Liver (tissue), 3 donors: Measurements from ENCODE around the gene GNB1.

Source experiments
- FOXA1 ChIP-seq: IDR thresholded peaks from 2 replicates; pipeline ENCODE4 v1.6.1; 2016; ENCODE audit warnings: antibody characterized with exemption
- GABPA ChIP-seq, 2 donors: IDR thresholded peaks in 1 of 2; conservative IDR thresholded peaks in 1 of 2; 2 replicates each; pipeline ENCODE4 v1.6.1; 2016; ENCODE audit warnings: antibody characterized with exemption in 2 of 2, mild to moderate bottlenecking in 1 of 2, moderate library complexity in 1 of 2
- RAD21 ChIP-seq, 2 donors: IDR thresholded peaks; 2 replicates each; pipeline ENCODE4 v1.6.1; 2016; ENCODE audit warnings: antibody characterized with exemption in 2 of 2, mild to moderate bottlenecking in 2 of 2
- ZBTB33 ChIP-seq: IDR thresholded peaks from 2 replicates; pipeline ENCODE4 v1.6.1; 2016; ENCODE audit warnings: antibody characterized with exemption
- TF ChIP-seq, protein P1 (sequence below): fragments of 150-350 bp; IDR thresholded peaks from 2 replicates; pipeline ENCODE4 v1.5.1; 2017; ENCODE audit warnings: improper control_type of control experiment, low read depth, low read length; ENCODE audit not compliant: missing input control
- donor health status: healthy.
- donor health status: healthy.

- TF ChIP-seq, protein P1, sequence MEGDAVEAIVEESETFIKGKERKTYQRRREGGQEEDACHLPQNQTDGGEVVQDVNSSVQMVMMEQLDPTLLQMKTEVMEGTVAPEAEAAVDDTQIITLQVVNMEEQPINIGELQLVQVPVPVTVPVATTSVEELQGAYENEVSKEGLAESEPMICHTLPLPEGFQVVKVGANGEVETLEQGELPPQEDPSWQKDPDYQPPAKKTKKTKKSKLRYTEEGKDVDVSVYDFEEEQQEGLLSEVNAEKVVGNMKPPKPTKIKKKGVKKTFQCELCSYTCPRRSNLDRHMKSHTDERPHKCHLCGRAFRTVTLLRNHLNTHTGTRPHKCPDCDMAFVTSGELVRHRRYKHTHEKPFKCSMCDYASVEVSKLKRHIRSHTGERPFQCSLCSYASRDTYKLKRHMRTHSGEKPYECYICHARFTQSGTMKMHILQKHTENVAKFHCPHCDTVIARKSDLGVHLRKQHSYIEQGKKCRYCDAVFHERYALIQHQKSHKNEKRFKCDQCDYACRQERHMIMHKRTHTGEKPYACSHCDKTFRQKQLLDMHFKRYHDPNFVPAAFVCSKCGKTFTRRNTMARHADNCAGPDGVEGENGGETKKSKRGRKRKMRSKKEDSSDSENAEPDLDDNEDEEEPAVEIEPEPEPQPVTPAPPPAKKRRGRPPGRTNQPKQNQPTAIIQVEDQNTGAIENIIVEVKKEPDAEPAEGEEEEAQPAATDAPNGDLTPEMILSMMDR = no peak
- TF ChIP-seq ZBTB33 = no peak
- no peak for TF ChIP-seq FOXA1
- no peak for TF ChIP-seq GABPA (IDR thresholded peaks at IDR 0.05 in 1 of 2, conservative IDR thresholded peaks at IDR 0.05 in 1 of 2)
- TF ChIP-seq RAD21 (IDR thresholded peaks at IDR 0.05) = no peak
Observed at GRCh38 chr1:1861339-1861730, 29.6 kb downstream of the GNB1 start.
